ENCODE data around the gene THBS2.

DNA sequence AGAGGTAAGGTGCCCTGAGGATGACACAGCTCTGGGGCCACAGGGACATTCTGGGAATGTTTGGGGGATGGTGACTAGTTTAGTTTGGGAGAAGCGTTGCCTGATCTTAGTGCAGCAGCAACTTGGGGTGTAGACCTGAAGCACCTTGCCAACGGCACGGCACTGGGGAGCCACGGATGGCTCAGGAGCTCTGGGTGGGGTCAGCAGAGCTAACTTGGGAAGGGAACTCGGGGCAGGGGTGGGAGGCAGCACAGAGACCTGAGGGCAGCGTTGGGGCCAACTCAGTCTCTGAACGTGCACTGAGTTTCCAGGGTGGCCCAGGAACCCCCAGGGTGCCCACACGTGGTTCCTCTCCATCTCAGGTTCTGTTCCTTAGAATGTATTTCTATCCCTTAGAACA is 14.9 kb downstream of the THBS2 start:
- TF ChIP-seq, protein P1, sequence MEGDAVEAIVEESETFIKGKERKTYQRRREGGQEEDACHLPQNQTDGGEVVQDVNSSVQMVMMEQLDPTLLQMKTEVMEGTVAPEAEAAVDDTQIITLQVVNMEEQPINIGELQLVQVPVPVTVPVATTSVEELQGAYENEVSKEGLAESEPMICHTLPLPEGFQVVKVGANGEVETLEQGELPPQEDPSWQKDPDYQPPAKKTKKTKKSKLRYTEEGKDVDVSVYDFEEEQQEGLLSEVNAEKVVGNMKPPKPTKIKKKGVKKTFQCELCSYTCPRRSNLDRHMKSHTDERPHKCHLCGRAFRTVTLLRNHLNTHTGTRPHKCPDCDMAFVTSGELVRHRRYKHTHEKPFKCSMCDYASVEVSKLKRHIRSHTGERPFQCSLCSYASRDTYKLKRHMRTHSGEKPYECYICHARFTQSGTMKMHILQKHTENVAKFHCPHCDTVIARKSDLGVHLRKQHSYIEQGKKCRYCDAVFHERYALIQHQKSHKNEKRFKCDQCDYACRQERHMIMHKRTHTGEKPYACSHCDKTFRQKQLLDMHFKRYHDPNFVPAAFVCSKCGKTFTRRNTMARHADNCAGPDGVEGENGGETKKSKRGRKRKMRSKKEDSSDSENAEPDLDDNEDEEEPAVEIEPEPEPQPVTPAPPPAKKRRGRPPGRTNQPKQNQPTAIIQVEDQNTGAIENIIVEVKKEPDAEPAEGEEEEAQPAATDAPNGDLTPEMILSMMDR (IDR thresholded peaks at IDR 0.05) = no peak
- TF ChIP-seq POLR2A (IDR thresholded peaks at IDR 0.05) = no peak
- TF ChIP-seq POLR2AphosphoS5 (IDR thresholded peaks at IDR 0.05; ENCODE audit: insufficient read depth in 1 of 2, low read depth in 1 of 2) = no peak

Measured in vagina (tissue), 2 donors.